GM19324 (cell line): ENCODE results near the gene RUNDC3A.
"Not testable (repeated sequence)": the region's sequence is repeated elsewhere in the genome, so short reads cannot be mapped to it uniquely, and the experiment has no call there.

Source experiments
- ATAC-seq: cut with Tn5 transposase; IDR thresholded peaks from one replicate; pipeline ENCODE4 v1.9.1; 2021; ENCODE audit warnings: mild to moderate bottlenecking, moderate library complexity; ENCODE audit not compliant: unreplicated experiment, low FRiP score

RUNDC3A gene

GRCh38 chr17:44317545-44317944 lies 9.1 kb downstream of the RUNDC3A start:
- no peak for ATAC-seq

GRCh38 chr17:44318077-44318892 lies 9.9 kb downstream of the RUNDC3A start:
- no peak for ATAC-seq

- ATAC-seq, result no peak
Measured at GRCh38 chr17:44320066-44320465, 11.7 kb downstream of the RUNDC3A start.

- ATAC-seq, result no peak
Measured at GRCh38 chr17:44321246-44322120, 13.1 kb downstream of the RUNDC3A start.

- ATAC-seq, result no peak
Measured at GRCh38 chr17:44322236-44322895, 14.0 kb downstream of the RUNDC3A start.

GRCh38 chr17:44323359-44324091 lies 15.1 kb downstream of the RUNDC3A start:
- ATAC-seq, result no peak

GRCh38 chr17:44324092-44324570 lies 15.7 kb downstream of the RUNDC3A start:
- ATAC-seq, result peak; percentile 3

GRCh38 chr17:44324571-44325275 lies 16.3 kb downstream of the RUNDC3A start, which contains the start of gene SLC25A39:
Gene SLC25A39, minus strand, starts transcription at chr17:44324823. Its CDS starts 1,261 bp downstream, at chr17:44323562.
- peak; percentile 77 for ATAC-seq

GRCh38 chr17:44326861-44327444 lies 18.6 kb downstream of the RUNDC3A start:
- ATAC-seq, result peak; percentile 44

GRCh38 chr17:44327715-44328449 lies 19.5 kb downstream of the RUNDC3A start:
- no peak for ATAC-seq

GRCh38 chr17:44329516-44329915 lies 21.1 kb downstream of the RUNDC3A start:
- ATAC-seq, result not testable (repeated sequence)

- not testable (repeated sequence) for ATAC-seq
Measured at GRCh38 chr17:44330263-44330662, 21.9 kb downstream of the RUNDC3A start.

GRCh38 chr17:44331249-44331760 lies 22.9 kb downstream of the RUNDC3A start:
- ATAC-seq, result no peak

- ATAC-seq, result no peak
Measured at GRCh38 chr17:44333371-44333770, 25.0 kb downstream of the RUNDC3A start.

GRCh38 chr17:44334315-44334714 lies 25.9 kb downstream of the RUNDC3A start:
- ATAC-seq, result no peak

- ATAC-seq, result no peak
Measured at GRCh38 chr17:44334727-44335126, 26.3 kb downstream of the RUNDC3A start.

- ATAC-seq, result no peak
Measured at GRCh38 chr17:44335564-44335963, 27.2 kb downstream of the RUNDC3A start.

- ATAC-seq, result no peak
Measured at GRCh38 chr17:44335968-44336367, 27.6 kb downstream of the RUNDC3A start.
